CD4-positive, alpha-beta T cell treated with Interleukin-17A for 4 hours (primary cell): ENCODE data around the gene NUCB1.

ENCODE experiments used
- DNase-seq: peaks from one replicate; pipeline ENCODE4 v3.0.0-alpha.2; 2020; ENCODE audit warnings: mixed read lengths

Gene NUCB1

GRCh38 chr19:48935864-48936263 is 35.8 kb downstream of the NUCB1 start:
- DNase-seq: no peak

GRCh38 chr19:48938256-48938655 is 38.1 kb downstream of the NUCB1 start:
- DNase-seq: no peak

GRCh38 chr19:48940902-48941301 is 40.8 kb downstream of the NUCB1 start:
- DNase-seq: no peak

GRCh38 chr19:48943081-48943480 is 43.0 kb downstream of the NUCB1 start:
- DNase-seq: no peak

- no peak for DNase-seq
Measured at GRCh38 chr19:48945415-48945814, 45.3 kb downstream of the NUCB1 start.

- DNase-seq: no peak
Measured at GRCh38 chr19:48945817-48946216, 45.7 kb downstream of the NUCB1 start.

- no peak for DNase-seq
Measured at GRCh38 chr19:48946463-48947257, 46.5 kb downstream of the NUCB1 start.

GRCh38 chr19:48947258-48947542 is 47.1 kb downstream of the NUCB1 start:
- no peak for DNase-seq

GRCh38 chr19:48950159-48950558 is 50.0 kb downstream of the NUCB1 start:
- DNase-seq: no peak

GRCh38 chr19:48950830-48951519 is 50.9 kb downstream of the NUCB1 start:
- no peak for DNase-seq

GRCh38 chr19:48953141-48953540 is 53.0 kb downstream of the NUCB1 start:
- DNase-seq: no peak

GRCh38 chr19:48953990-48954594 is 54.0 kb downstream of the NUCB1 start:
- no peak for DNase-seq

- DNase-seq: peak; percentile 91
Measured at GRCh38 chr19:48954595-48955307, 54.6 kb downstream of the NUCB1 start, which contains the start of gene BAX. TSS of gene BAX (plus strand) at chr19:48954875. CDS start at chr19:48954929, 54 bp downstream.

GRCh38 chr19:48955308-48955958 is 55.3 kb downstream of the NUCB1 start:
- DNase-seq: no peak

GRCh38 chr19:48958006-48958405 is 57.9 kb downstream of the NUCB1 start:
- no peak for DNase-seq

- no peak for DNase-seq
Measured at GRCh38 chr19:48959341-48960239, 59.5 kb downstream of the NUCB1 start.

GRCh38 chr19:48961051-48961649 is 61.0 kb downstream of the NUCB1 start:
- no peak for DNase-seq

GRCh38 chr19:48961673-48962028 is 61.5 kb downstream of the NUCB1 start:
- no peak for DNase-seq

- DNase-seq: peak; percentile 51
Measured at GRCh38 chr19:48962029-48962848, 62.1 kb downstream of the NUCB1 start.

GRCh38 chr19:48962849-48963165 is 62.7 kb downstream of the NUCB1 start:
- no peak for DNase-seq
